ENCODE results near the gene POLQ.
"Not testable (repeated sequence)": the region's sequence is repeated elsewhere in the genome, so short reads cannot be mapped to it uniquely, and the experiment has no call there.

Gene POLQ

DNA sequence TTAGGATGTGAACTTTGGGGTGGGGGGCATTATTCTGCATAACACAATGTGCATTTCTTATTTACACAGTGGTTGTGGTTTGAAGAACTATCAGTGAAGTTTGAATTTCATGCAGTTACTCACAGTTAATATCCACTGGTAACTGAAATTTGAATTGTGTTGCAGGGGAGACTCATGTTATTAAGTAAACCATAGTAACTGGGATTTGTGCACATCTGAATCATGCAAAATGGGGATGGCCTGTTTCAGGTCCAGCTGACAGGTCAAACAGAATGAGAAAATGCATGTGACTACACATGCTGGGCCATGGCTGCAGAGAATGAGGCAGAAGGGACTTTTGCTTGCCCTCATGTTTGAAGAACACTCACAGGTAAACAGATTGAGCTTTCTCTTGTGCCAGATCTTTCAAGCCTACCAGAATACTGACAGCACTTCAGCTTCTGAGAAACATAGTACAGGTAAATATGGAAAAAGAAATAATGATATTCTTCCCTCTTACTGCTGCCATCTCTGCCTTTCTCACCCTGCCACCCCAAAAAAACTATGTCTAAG, 115.0 kb downstream of the POLQ start:
- in situ Hi-C loops (cut with MboI; ENCODE audit: low sequenced_read_pairs), result no loop called here

DNA sequence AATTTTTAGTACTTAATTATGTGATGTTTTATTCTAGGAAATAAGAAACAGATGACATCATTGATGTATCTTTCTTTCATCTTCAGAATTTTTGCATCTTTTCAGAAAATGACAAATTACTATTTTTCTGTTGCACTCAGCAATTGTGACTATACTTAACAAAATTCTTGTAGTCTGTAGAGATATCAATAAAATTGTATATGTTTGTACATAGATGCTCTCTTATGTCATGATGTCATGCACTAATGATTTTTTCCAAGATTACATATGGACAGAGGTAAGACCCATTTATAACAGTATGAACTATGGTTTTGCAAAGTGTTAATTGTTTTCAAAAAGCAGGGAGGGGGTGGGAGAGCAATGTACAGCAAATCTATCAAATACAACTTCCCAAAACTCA, 121.2 kb downstream of the POLQ start:
- in situ Hi-C loops (cut with MboI; ENCODE audit: low sequenced_read_pairs), result no loop called here

GRCh38 chr3:121418182-121418581, 127.6 kb downstream of the POLQ start:
- in situ Hi-C loops (cut with MboI; ENCODE audit: low sequenced_read_pairs), result no loop called here

DNA sequence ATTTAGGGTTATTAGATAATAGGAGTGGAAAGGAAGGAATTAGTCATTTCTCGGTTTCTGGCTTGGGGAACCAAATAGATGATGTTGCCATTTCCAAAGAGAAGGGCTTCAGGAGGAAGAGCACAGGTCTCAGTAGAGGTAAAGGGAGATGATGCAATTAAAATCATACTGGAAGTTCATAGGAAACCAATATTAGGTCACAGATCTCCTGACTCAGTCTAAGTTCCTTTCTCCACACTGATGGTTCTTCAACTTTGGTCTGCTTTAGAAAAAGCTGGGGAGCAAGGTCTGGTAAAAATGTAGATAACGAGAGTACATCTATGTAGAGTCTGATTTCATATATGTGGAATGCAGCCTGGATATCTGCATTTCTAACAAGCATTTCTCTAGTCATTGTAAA, 130.9 kb downstream of the POLQ start:
- in situ Hi-C loops (cut with MboI; ENCODE audit: low sequenced_read_pairs), result no loop called here

- in situ Hi-C loops (cut with MboI; ENCODE audit: low sequenced_read_pairs), result no loop called here
Observed at GRCh38 chr3:121411523-121411922, 134.3 kb downstream of the POLQ start.

- in situ Hi-C loops (cut with MboI; ENCODE audit: low sequenced_read_pairs), result no loop called here
Observed at GRCh38 chr3:121405631-121406030, 140.2 kb downstream of the POLQ start.

- in situ Hi-C loops (cut with MboI; ENCODE audit: low sequenced_read_pairs), result no loop called here
Observed at GRCh38 chr3:121399820-121400219, 146.0 kb downstream of the POLQ start.

GRCh38 chr3:121398051-121398450, 147.7 kb downstream of the POLQ start:
- in situ Hi-C loops (cut with MboI; ENCODE audit: low sequenced_read_pairs), result not testable (repeated sequence)

DNA sequence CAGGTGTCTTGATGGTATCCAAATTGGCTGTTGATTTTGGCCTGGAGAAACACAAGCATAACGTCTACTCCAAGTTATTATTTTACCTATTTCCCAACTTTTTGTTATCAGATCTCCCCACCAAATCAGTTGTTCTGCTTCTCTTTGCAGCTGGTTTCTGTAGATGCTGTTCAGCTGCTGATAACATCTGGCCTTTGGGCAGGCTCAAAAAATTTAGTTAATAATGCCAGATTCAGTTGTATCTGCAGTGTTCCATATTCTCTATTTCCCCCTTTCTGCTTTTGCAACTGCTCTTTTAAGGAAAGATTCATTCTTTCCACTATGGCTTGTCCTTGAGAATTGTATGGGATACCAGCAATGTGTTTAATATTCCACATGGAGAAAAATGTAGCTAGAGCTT, 149.8 kb downstream of the POLQ start:
- in situ Hi-C loops (cut with MboI; ENCODE audit: low sequenced_read_pairs), result not testable (repeated sequence)

GRCh38 chr3:121388308-121388707, 157.5 kb downstream of the POLQ start:
- in situ Hi-C loops (cut with MboI; ENCODE audit: low sequenced_read_pairs), result not testable (repeated sequence)
